ENCODE results near the gene SNHG17.
"Not testable (repeated sequence)": the region's sequence is repeated elsewhere in the genome, so short reads cannot be mapped to it uniquely, and the experiment has no call there.

SNHG17 gene

GRCh38 chr20:38447931-38448675 lies 13.0 kb upstream of the SNHG17 start:
- no peak for DNase-seq (ENCODE audit: low read depth, low spot score)

DNA sequence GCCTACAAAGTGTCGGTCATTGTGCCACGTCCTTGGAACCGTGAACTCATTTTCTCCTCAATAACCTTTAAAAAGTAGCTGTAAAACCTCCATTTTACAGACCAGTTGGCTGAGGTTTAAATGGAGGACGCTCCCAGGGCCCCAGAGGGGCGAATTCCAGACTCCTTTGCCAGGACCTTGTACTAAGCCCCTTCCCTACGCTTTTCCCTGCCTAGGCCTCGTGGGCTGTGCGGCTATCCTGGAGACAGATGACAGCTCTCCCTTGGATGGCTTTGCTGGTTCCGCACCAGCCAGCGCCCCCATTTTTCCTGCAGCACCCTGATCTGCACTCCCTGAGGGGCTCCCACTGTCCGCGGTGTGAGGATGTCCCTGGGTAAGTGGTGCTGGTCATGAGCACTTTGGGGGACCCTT lies 12.1 kb upstream of the SNHG17 start:
- peak; percentile 32 for DNase-seq (ENCODE audit: low read depth, low spot score)

GRCh38 chr20:38446441-38447209 lies 11.5 kb upstream of the SNHG17 start:
- peak; percentile 94 for DNase-seq (ENCODE audit: low read depth, low spot score)

GRCh38 chr20:38445901-38446425 lies 10.8 kb upstream of the SNHG17 start:
- DNase-seq (ENCODE audit: low read depth, low spot score): no peak

- DNase-seq (ENCODE audit: low read depth, low spot score): no peak
These were observed 10.3 kb upstream of the SNHG17 start for GRCh38 chr20:38445381-38445796.

GRCh38 chr20:38441916-38442315 lies 6.8 kb upstream of the SNHG17 start:
- DNase-seq (ENCODE audit: low read depth, low spot score): no peak

GRCh38 chr20:38441110-38441509 lies 6.0 kb upstream of the SNHG17 start:
- not testable (repeated sequence) for DNase-seq (ENCODE audit: low read depth, low spot score)

DNA sequence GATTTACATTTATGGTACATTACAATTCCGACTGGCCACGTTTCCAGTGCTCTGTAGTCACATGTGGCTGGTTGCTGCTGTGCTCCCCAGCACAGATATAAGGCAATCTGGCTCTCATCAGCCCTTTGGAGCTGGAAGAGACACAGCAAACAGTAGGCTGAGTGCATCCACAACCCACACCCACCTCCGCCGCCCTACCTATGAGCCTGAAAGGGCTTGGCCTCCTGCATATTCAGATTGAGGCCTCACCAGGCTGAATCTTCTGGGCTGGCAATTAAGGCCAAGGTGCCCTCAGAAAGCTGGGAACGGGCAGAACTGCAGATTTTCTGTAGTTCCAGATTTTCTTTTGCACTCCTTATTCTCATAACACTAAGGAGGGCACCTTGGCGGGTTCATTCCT lies 2.7 kb upstream of the SNHG17 start:
- DNase-seq (ENCODE audit: low read depth, low spot score): no peak

GRCh38 chr20:38435555-38435939 lies 419 bp upstream of the SNHG17 start:
- no peak for DNase-seq (ENCODE audit: low read depth, low spot score)

DNA sequence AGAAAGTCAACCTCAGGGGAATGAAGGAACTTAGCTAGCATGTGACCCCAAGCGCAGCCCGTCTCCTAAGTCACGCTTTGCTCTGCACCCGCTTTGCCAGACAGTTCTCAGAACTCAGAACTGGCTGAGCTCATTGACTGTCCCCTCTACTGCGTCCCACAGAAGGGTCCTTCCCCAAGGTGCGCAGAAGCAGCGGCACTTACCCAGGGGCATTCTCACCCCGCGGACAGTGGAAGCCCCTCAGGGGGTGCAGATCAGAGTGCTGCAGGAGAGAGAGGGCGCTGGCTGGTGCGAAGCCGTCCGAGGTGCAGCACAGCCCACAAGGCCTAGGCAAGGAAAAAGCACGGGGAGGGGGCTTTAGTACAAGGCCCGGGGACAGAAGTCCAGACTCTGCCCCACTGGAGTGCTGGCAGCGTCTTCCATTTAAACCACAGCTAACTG lies 807 bp downstream of the SNHG17 start:
- DNase-seq (ENCODE audit: low read depth, low spot score): peak; percentile 50

- no peak for DNase-seq (ENCODE audit: low read depth, low spot score)
These were observed 1.7 kb downstream of the SNHG17 start for GRCh38 chr20:38433304-38433972.

DNA sequence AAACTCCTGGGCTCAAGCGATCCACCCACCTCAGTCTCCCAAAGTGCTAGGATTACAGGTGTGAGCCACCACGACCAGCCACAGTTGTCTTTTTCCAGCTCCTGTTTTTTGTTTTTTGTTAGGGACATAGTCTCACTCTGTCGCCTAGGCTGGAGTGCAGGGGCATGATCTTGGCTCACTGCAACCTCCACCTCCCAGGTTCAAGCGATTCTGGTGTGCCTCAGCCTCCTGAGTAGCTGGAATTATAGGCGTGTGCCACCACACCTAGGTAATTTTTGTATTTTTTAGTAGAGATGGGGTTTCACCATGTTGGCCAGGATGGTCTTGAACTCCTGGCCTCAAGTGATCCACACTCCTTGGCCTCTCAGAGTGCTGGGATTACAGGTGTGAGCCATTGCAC lies 2.3 kb downstream of the SNHG17 start:
- not testable (repeated sequence) for DNase-seq (ENCODE audit: low read depth, low spot score)

DNA sequence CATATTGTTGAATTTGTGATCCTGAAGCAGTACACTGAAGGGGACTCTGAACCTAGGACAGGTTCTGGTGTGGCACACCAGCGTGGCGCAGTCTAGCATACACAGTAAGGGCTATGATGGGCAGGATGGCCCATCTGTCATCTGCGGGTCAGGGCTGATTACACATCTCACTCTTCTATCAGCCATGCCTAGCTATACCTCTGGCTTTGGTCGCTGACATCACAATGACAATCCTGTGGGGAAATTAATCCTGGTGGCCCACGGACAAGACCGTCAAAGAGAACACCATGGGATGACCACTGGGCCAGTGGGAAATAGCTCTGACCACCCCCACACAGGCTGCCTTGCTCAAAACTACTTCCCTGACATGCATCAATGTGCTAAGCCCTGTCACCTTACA lies 2.8 kb downstream of the SNHG17 start:
- no peak for DNase-seq (ENCODE audit: low read depth, low spot score)

GRCh38 chr20:38430679-38431325 lies 4.3 kb downstream of the SNHG17 start:
- no peak for DNase-seq (ENCODE audit: low read depth, low spot score)

GRCh38 chr20:38429301-38429700 lies 5.8 kb downstream of the SNHG17 start:
- DNase-seq (ENCODE audit: low read depth, low spot score): no peak

DNA sequence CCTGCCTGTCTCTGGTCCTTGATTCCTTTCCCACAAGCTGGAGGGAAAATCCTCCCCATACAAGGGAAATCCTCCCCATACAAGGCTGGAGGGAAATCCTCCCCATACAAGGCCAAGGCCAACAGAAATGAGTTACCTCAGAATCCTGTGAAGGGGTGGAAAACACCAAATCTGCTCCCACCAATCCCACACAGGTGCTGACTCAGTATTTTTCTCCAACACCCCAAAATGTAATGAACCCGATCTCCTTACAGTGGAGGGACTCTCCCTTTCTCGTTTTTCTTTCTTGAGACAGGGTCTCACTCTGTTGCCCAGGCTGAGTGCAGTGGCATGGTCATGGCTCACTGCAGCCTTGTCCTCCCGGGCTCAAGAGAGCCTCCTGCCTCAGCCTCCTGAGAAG lies 6.3 kb downstream of the SNHG17 start:
- DNase-seq (ENCODE audit: low read depth, low spot score): no peak

- no peak for DNase-seq (ENCODE audit: low read depth, low spot score)
These were observed 7.5 kb downstream of the SNHG17 start for GRCh38 chr20:38427655-38428023.

- no peak for DNase-seq (ENCODE audit: low read depth, low spot score)
These were observed 8.9 kb downstream of the SNHG17 start for GRCh38 chr20:38426006-38426897.

GRCh38 chr20:38424401-38424800 lies 10.7 kb downstream of the SNHG17 start:
- no peak for DNase-seq (ENCODE audit: low read depth, low spot score)

DNA sequence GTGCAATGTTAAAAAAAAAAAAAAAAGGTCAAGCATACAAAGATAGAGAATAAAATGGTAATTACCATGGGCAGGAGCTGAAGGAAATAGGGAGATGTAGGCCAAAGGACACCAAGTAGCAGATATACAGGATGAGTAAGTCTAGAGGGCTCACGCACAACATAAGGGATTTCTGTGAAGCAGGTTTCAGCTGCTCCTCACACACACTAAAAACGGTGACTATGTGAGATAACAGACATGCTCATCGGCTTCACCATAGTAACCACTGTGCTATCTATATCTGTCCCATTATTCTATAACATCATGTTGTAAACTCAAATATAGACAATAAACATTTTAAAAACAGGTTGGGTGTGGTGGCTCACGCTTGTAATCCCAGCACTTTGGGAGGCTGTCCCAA lies 11.6 kb downstream of the SNHG17 start:
- DNase-seq (ENCODE audit: low read depth, low spot score): no peak

- DNase-seq (ENCODE audit: low read depth, low spot score): no peak
These were observed 13.2 kb downstream of the SNHG17 start for GRCh38 chr20:38421915-38422314.
